Neural progenitor cell (in vitro differentiated cells): ENCODE measurements around the gene BTBD16.

Experiments
- CTCF ChIP-seq: fragments of 200-600 bp; sonication (generic); IDR thresholded peaks from 2 replicates; pipeline ENCODE4 v1.5.1; 2017; ENCODE audit warnings: antibody characterized with exemption, mild to moderate bottlenecking
- EZH2phosphoT487 ChIP-seq: fragments of 200-600 bp; sonication (generic); IDR thresholded peaks from 2 replicates; pipeline ENCODE4 v1.6.1; 2017; ENCODE audit warnings: antibody characterized with exemption

- no peak for TF ChIP-seq CTCF
- TF ChIP-seq EZH2phosphoT487: no peak
Observed at GRCh38 chr10:122336332-122336731, 65.2 kb downstream of the BTBD16 start.
